Measurements from ENCODE around the gene B3GALT6.

- TF ChIP-seq, protein P1, sequence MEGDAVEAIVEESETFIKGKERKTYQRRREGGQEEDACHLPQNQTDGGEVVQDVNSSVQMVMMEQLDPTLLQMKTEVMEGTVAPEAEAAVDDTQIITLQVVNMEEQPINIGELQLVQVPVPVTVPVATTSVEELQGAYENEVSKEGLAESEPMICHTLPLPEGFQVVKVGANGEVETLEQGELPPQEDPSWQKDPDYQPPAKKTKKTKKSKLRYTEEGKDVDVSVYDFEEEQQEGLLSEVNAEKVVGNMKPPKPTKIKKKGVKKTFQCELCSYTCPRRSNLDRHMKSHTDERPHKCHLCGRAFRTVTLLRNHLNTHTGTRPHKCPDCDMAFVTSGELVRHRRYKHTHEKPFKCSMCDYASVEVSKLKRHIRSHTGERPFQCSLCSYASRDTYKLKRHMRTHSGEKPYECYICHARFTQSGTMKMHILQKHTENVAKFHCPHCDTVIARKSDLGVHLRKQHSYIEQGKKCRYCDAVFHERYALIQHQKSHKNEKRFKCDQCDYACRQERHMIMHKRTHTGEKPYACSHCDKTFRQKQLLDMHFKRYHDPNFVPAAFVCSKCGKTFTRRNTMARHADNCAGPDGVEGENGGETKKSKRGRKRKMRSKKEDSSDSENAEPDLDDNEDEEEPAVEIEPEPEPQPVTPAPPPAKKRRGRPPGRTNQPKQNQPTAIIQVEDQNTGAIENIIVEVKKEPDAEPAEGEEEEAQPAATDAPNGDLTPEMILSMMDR (IDR thresholded peaks at IDR 0.05): no peak
- no peak for TF ChIP-seq POLR2A (IDR thresholded peaks at IDR 0.05)
These were observed 6.7 kb downstream of the B3GALT6 start for GRCh38 chr1:1238702-1239178.
